ENCODE data around the gene CRYM.
A peak's percentile ranks its signal among the peaks of the same experiment; 100 is the strongest.
"Not testable (repeated sequence)": the region's sequence is repeated elsewhere in the genome, so short reads cannot be mapped to it uniquely, and the experiment has no call there.

CRYM gene

DNA sequence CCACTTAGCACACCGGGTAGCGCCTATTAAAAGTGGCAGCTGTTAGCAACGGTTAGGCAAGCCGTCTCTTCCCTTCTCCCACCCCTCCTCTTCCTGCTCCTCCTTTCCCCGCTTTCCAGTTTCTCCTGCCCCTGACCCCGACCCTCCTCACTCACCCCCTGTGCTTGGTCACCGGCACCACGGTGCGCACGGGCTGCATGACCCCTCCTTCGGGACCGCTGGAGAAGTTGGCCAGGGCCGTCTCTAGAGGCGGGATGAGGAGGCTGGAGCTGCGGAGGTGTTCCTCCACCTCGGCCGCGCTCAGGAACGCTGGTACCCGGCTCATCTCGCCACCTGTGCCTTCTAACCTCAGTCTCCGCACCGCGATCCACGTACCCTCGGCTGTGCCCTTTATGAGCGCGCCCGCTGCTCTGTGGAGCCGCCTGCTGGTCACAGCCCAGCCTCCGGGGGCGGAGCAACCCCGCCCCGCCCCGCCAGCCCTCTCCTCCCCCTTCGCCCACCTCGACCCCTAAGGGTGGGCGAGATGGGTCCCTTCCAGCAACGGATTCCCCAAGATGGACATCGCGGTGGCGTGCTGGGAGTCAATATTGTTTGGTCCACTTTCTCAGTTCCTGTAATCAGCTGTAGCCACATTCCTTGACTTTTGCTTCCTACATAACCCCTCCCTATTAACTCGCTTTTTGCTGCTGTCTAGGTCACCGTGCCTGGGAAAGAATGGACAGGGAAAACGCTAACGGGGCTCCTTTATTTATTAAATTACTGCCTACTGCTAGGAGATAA lies at the start of gene CRYM:
Gene CRYM, minus strand, starts transcription at position 364 of the 780 bp plus-strand sequence. Its CDS starts 39 bp downstream, at position 325.
- DNase-seq = peak; percentile 26 to 36

DNA sequence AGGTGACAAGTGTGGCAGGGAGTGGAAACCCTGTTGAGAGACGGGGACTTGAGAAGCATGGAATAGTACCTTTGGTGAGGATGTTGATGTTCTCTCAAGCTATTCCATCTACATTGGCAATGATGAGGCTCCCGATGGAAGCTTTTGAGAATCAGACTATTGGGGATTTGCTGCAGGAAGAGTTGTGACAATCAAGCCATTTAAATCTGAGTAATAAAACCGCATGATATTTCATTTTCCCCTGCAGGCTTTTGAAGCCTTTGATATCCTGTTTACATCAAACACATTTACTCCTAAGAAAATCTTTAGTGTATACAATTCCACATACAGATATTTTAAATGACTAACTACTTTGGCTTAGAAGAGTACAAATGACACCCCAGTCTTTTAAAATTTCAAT lies 49.0 kb upstream of the CRYM start:
- DNase-seq = no peak

DNA sequence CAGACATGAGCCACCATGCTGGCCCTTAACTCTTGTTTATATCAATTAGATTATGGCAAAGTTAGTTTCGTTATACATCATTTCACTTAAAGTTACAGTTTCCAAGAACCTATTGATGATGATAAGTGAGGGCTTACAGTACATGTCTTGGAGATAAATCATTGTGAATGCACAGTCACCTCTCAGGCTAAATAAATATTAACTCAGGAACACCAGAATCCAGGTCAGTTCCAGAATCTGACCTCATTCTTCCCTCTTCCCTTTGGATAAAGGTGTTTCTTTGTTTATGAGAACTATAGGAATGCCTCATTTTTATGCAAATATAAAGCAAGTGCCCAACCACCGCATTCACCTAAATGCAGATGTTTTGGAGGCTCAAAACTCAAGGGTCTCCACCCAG lies 48.4 kb upstream of the CRYM start:
- no peak for DNase-seq

DNA sequence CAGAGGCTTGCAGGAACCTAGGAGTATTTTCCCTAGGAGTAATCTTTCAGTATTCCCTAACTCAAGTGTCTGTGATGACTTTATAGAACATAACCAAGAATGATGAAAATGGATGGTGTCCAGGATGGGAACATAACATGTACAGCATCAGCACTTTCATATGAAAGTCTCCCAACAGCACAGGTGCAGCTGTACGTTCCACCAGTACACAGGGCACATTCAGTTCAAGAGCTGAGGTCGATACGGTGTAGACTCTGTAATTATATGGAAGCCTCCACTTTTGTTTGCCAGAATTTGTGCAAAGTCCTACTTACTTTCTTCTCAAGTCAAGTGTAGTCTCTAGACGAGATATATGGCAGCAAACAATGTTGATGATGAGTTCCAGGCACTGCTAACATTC lies 46.2 kb upstream of the CRYM start:
- no peak for DNase-seq

DNA sequence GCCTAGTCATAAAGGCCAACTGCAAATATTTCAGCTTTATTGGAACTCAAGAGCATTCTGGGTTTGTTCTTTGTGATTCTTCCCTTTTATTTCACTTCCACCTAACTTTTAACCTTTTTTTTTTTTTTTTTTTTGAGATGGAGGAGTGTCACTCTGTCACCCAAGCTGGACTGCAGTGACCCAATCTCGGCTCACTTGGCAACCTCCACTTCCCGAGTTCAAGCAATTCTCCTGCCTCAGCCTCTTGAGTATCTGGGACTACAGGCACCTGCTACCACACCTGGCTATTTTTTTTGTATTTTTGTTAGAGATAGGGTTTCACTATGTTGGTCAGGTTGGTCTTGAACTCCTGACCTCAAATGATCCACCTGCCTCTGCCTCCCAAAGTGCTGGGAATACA lies 44.2 kb upstream of the CRYM start:
- DNase-seq = not testable (repeated sequence)

DNA sequence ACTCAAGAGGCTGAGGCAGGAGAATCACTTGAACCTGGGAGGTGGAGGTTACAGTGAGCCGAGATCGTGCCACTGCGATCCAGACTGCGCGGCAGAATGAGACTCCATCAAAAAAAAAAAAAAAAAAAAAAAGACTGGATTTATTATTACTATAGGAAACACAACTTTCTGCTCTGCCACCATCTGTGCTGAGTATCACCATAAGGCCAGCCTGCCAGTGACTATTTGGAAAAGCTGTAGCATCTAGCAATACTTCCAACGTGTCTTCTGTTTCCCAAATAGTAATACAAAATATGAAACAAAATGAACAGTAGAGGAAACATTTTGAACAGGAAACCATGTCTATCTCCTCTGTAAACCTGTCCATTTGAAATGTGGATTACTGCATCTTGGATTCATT lies 43.6 kb upstream of the CRYM start:
- no peak for DNase-seq

DNA sequence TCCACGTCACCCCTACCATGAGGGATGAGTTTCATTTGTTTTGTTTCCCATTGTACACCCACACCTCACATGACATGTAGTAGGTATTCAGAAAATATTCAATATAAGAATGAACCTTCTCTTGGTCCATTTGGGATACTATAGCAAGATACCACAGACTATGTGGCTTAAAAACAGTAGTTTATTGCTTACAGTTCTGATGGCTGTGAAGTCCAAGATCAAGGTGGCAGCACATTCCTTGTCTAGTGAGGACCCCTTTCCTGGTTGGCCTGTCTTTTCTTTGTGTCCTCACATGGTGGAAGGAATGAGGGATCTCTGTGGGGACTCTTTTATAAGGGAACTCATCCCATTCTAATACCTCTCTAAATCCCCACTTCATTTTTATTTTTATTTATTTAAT lies 36.2 kb upstream of the CRYM start:
- DNase-seq = peak in 1 of 2 donors; percentile 22

DNA sequence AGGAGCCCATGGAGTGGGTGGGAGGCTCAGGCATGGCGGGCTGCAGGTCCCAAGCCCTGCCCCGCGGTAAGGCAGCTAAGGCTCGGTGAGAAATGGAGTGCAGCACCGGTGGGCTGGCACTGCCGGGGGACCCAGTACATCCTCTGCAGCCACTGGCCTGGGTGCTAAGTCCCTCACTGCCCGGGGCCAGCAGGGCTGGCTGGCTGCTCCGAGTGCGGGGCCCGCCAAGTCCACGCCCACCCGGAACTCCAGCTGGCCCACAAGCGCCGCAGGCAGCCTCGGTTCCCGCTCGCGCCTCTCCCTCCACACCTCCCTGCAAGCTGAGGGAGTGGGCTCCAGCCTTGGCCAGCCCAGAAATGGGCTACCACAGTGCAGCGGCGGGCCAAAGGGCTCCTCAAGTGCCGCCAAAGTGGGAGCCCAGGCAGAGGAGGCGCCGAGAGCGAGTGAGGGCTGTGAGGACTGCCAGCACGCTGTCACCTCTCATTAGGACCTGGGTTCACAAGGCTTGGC lies 34.8 kb upstream of the CRYM start:
- not testable (repeated sequence) for DNase-seq

DNA sequence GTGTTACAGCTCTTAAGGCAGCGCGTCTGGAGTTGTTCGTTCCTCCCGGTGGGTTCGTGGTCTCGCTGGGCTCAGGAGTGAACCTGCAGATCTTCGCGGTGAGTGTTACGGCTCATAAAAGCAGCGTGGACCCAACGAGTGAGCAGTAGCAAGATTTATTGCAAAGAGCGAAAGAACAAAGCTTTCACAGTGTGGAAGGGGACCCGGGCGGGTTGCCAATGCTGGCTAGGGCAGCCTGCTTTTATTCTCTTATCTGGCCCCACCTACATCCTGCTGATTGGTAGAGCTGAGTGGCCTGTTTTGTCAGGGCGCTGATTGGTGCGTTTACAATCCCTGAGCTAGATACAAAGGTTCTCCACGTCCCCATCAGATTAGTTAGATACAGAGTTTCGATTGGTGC lies 34.0 kb upstream of the CRYM start:
- DNase-seq = not testable (repeated sequence)

DNA sequence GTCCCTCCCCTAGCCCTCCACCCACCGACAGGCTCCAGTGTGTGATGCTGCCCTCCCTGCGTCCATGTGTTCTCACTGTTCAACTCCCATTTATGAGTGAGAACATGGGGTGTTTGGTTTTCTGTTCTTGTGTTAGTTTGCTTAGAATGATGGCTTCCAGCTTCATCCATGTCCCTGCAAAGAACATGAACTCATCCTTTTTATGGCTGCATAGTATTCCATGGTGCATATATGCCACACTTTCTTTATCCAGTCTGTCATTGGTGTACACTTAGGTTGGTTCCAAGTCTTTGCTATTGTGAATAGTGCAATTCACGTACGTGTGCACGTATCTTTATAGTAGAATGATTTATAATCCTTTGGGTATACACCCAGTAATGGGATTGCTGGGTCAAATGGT lies 28.6 kb upstream of the CRYM start:
- DNase-seq = not testable (repeated sequence)

DNA sequence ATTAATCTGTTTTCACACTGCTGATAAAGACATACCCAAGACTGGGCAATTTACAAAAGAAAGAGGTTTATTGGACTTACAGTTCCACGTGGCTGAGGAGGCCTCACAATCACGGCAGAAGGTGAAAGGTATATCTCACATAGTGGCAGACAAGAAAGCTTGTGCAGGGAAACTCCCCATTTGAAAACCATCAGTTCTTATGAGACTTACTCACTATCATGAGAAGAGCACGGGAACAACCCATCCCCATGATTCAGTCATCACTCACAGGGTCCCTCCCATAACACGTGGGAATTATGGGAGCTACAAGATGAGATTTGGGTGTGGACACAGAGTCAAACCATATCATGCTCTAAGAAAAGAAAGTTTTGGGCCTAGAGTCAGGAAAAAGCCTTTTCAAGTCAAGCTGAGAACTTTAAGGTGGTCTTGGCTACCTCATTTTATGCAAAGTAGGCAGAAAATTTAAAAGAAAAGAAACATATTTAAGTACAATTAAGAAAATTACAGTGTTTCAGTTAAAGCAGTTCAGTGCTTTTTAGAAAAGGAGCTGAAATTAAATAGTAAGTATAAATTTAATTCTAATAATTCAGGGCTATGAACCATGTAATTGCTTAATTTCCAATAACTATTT lies 24.9 kb upstream of the CRYM start:
- peak; percentile 70 to 95 for DNase-seq

DNA sequence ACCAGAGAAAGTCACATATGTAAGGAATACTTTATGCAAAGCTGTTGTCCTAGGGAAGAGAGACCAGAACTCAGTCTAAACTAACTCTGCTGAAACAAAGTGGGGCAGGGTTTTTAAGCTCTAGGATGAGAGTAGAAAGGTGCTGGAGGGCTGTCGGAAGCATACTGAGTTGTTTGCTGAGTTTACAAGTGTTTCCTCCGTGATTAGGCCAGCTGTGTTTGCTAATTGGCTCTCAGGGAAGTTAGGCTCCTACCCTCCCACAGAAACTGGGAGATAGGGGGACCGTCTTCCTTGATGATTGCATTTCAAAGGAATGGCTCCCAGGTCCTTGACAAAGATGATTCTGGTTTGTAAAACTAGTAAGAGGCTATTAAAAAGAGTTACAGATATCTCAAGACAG lies 24.4 kb upstream of the CRYM start:
- peak; percentile 5 to 49 for DNase-seq

DNA sequence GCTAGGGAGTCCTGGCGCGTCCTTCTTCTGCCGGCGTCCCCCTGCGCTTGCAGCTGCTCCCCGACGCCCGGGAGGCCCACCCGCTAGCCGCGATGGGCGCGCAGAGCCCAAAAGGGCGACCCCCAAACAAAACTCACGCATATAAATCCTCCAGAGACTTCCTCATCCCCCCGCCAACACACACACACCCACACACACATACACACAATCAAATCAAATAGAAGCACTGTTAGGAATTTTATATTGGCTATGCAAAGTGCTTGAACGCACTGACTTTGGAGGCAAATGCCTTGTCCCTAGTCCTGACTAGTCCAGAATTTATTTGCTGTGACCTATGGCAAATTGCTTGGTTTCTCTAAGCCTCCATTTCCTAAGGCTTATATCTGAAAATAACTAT lies 23.8 kb upstream of the CRYM start:
- peak; percentile 21 to 46 for DNase-seq

DNA sequence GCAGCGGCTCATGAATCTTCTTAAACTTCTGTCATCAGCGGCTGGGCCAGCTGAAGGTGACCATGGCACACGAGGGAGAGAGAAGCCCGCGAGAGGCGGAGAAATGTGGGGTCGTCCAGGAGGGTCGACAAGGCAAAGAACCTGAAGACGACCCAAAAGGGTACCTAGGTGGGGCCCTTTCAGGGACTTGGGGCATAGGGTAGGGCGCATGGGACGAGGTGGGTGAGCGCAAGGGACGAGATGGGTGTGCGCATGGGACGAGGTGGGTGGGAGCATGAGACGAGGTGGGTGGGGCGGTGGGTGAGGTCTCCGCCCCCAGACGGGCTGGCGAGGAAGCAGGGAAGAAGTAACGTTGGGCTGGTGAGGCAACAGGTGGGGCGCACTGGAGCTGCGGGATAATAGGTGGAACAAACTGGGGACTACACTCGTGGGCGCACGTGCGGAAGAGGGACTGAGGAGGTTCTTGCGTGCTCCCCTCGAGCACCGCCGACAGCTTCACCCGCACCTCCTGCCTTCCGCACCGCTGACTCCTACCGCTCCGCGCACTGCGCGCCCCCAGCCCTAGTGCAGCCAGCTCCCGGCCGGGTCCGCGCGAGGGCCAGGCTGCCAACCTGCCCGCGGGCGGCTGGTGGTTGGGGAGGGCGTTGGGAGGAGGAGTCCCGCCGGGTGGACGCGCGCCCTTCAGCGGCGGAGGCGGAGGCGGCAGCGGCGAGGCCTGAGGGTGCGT lies 23.2 kb upstream of the CRYM start:
- DNase-seq = peak; percentile 38 to 41

DNA sequence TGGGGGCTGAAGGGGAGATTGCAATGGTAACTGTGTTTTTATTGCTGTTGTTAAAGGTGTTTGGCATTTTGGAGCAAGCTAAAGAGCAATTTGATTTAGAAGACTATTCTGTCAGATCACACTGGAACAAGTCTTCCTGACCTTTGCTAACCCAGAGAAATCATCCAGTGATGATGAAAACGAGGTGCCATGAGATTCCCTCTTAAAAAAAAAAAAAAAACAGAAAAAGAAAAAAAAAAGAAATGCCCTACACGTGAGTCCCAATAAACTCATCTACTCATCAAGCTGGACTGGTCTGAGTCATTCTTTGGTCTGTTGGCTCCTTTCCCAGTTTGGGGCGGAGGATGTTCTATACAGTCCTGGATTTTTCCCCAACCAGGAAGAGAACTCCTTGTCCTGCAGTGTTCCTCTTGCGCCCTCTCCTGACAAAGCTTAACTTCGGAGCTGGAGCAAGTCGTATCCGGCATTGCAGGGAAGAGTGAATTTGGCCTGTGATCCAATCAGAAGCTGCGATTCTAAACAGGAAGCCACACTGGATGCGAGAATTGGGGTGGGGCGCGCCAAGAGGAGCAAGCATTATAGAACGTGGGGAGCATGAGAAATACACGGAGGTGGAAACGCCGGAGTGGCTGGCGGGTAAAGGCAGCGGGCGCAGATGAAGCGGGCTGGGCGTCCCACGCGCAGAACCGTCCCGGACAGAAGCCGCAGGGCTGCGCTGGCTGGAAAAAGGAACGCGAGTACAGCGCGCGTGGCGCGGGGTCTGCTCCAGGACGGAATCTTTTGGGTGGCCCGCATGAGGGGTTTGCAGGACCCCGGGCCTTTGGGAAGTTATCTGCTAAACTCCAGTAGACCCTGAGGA lies 22.4 kb upstream of the CRYM start:
- DNase-seq = peak; percentile 97 to 99

DNA sequence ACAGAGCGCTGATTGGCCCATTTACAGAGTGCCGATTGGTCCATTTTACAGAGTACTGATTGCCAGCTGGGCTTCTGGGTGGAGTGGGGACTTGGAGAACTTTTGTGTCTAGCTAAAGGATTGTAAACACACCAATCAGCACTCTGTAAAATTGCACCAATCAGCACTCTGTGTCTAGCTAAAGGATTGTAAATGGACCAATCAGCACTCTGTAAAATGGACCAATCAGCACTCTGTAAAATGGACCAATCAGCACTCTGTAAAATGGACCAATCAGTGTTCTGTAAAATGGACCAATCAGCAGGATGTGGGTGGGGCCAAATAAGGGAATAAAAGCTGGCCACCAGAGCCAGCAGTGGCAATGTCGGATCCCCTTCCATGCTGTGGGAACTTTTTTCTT lies 11.7 kb upstream of the CRYM start:
- not testable (repeated sequence) for DNase-seq

DNA sequence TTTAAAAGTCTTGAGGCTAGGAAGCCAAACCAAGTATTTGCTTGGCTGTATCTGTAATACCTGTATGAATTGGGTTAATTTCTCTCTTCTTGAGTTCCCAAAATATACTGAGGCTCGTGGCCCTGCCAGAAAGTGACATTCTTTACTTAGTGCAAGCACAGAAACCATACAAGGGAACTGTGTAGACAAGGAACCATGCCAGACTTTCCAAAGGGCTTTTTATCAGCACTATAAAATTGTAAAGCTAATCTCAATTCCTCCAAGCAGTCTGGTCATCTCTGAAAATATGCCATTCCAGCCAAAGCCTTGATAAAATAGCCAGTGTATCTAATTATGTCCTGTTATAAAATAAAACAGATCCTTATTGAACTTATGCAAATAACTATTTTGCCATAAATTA lies 7.2 kb upstream of the CRYM start:
- no peak for DNase-seq

DNA sequence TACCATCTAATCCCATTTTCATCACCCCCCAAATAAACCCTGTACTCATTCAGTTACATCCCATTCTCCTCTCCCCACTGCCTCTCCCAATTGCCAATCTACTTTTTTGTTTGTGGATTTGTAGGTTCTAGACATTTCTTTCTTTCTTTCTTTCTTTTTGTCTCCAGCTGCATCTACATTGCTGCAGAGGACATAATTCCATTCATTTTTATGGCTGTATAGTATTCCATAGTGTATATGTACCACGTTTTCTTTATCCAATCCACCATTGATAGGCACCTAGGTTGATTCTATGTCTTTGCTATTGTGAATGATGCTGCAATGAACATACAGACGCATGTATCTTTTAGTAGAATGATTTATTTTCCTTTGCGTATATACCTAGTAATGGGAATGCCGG lies 6.3 kb upstream of the CRYM start:
- DNase-seq = no peak

DNA sequence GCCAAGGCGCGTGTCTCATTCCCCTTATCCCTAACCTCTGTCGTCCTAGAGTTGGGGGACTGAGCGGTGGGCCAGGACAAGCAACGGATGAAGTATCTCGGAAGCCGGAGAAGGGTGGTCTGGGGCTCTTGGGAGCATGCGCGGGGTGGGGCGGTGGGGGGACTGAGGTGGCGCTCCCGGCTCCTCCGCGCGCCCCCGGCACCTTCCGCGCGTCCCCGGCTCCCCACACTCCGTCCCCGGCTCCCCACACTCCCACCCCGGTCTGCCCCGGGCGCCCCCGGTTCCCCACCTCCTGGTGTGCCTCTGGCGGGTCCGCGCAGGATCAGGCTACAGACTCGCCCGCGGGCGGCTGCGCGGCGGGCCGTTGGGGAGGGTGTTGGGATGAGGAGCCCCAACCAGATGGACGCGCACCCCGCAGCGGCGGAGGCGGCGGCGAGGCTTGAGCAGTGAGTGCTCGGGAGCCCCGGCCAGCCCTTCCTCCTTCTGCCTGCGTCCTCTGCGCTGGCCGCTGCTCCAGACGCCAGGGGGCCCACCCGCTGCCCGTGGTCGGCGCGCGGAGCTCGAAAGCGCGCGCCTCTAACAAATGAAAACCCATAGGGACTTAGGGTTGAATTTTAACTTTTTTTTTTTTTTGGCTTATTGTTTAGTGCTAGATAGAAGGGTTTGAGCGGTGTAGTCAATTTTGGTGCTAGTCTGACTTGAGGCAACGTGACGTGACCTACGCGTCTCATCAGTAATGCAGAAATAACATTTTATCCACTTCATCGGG lies 5.6 kb upstream of the CRYM start:
- peak; percentile 14 to 54 for DNase-seq

DNA sequence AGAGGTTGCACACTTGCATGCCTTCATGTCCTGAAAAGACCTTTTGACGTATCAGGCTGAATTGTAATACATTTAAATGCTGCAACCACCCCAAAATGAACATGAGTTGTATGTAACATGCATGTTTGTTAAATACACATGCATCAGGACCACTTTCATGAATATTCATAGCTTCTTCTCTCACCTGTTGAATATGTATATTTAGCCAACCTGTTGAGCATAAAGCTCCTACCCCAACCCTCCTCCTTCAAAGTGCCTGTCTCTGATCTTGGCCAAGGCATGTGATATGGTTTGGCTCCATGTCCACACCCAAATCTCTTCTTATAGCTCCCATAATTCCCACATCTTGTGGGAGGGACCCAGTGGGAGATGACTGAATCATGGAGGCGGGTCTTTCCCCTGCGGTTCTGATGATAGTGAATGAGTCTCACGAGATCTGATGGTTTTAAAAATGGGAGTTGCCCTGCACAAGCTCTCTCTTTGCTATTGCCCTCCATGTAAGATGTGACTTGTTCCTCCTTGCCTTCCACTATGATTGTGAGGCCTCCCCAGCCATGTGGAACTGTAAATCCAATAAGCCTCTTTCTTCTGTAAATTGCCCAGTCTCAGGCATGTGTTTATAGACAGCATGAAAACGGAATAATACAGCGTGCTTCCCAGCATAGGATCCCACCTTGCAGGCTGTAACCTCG lies 3.8 kb upstream of the CRYM start:
- DNase-seq = no peak

DNA sequence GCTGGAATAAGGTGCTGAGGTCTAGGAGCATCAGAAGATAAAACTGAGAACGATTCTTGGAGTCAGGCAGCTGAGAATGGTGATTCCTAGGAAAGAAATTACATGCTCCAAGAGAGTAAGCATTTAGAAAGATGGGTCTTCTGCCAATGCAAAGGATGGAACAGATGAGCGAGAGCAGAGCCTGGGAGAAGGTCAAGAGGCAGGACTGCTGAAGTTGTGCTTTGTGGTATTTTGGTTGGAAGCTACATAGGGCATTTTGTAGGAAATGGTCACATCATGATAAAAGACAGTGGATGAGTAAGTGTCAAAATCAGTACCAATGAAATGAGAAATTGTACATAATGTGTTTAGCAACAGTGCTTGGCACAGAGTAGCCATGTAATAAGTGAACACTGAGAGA lies 1.4 kb upstream of the CRYM start:
- no peak for DNase-seq
